ENCODE measurements around the gene TANK.

The TANK gene

DNA sequence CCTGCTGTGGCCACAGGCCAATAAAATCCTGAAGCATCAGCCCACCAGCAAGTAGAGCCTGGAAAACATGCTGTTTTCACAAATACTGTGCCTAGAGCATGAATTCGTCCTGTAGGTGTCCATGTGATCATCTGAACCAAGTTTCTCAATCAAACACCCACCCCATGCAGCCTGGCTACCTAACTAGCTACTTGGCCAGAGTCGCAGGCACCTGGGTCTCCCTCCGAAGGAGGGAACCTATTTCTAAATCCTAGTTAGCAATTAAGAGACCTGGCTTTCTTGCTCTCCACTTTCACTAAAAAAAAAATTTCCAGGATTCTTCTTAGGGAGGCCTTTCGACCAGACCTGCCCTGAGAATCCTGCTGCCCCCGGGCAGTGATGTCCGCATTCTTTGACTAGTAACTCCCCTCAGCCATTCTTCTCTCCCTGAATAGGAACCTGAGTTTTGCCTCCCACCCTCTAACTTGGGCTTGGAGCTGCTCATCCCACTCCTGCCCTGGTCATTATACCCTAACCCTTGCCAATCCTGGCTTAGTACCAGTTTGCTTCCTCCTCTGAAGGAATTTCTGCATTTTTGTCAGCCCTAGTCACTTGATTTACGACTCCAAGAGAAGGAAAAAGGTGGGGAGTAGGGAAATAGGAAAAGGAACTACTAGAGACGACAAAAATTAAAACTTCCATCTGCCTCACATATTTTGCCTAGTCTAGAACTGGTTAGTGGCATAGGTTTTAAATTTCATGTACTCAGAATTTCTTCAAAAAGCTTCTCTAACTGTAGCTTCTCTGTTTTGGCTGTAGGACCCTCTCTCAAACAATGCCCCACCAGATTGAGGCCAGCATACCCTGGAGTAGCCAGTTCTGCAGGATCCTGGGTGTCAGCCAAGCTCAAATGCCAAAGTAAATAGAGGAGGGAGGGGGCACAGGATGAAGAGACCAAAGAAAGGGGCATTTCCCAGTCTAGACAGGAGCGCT lies 25.4 kb upstream of the TANK start:
- DNase-seq (ENCODE audit: low spot score), result no peak

DNA sequence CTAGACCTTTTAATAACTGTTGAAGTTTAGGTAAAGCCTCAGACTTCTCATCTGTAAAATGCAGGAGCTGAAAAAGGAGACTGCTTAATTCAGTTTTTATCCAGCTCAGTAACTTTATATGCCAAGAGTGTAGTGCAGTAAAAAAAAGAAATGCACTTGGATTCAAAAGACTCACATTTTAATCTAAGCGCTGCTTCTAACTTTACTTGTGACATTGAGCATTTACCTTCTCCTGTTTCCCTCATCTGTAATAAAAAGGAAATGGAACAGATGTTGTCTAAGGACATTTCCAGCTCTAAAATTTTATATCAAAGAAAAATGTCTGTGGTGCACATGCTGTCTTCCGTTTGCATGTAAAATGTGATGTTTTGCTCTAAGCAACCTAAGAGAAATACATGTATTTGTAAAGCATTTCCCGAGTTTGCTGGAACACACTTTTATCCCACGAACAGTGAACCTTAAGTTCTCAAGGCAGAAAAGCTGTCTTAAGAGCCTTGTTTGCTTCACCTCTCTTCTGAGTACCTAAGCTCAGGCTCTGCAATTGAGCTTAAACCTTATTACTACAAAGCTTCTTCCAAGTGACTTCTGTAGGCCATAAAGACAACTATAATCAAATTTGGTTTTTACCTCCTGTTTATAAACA lies 24.2 kb upstream of the TANK start:
- no peak for DNase-seq (ENCODE audit: low spot score)

GRCh38 chr2:161136696-161137324 lies 23.4 kb upstream of the TANK start:
- no peak for DNase-seq (ENCODE audit: low spot score)

- no peak for DNase-seq (ENCODE audit: low spot score)
Observed at GRCh38 chr2:161138429-161138828, 21.8 kb upstream of the TANK start.

DNA sequence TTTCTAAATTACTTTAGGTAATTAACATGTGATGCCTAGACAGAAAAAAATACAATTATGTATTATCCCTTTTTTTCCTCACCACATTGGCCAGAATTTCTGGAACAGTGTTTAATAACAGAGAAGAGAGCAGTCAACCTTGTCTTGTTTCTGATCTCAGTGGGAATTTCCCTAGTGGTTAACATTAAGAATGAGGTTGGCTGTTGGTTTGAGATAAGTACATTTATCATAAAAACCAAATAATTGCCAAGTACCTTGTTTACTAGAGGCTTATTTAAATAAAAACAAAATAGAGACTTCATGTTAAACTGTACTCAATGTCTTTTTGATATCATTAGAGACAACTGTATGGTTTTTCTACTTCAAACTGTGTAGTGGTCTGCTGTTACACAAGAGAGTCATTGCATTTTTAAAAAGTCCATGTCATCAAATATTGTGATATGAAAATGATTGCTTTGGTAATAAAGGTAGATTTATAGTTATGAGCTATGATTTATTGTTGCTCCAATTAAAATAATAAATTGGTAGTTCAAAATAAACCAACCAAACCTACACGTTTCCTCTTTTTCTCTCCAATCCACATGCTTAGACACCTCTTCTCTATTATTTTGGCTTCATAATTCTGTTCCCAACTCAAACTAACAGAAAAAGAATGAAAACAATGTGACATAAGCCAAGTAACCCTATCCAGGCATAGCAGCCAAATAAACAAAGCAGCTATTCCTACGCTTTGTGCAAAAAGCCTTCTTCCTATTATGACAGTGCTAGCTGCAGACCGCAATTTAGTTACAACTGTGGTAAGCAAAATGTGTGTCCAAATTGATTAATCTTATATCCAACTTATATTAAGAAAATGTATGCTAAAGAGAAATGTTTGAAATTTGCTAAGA lies 20.9 kb upstream of the TANK start:
- DNase-seq (ENCODE audit: low spot score), result no peak

- no peak for DNase-seq (ENCODE audit: low spot score)
Observed at GRCh38 chr2:161141033-161141432, 19.2 kb upstream of the TANK start.

DNA sequence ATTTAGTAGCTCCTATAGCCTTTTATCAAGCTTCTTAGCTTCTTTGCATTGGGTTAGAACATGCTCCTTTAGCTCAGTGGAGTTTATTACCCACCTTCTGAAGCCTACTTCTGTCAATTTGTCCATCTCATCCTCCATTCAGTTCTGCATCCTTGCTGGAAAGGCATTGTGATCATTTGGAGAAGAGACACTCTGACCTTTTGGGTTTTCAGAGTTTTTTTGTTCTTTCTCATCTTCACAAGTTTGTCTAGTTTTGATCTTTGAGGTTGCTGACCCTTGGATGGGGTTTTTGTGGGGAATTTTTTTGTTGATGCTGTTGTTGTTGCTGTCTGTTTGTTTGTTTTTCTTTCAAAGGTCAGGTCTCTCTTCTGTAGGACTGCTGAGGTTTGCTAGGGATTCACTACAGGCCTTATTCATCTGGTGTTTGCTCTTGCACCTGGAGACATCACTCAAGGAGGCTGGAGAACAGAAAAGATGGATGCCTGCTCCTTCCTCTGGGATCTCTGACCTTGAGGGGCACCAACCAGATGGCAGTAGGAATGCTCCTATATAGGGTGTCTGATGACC lies 13.9 kb upstream of the TANK start:
- no peak for DNase-seq (ENCODE audit: low spot score)

- no peak for DNase-seq (ENCODE audit: low spot score)
Observed at GRCh38 chr2:161146996-161147395, 13.2 kb upstream of the TANK start.

- DNase-seq (ENCODE audit: low spot score), result no peak
Observed at GRCh38 chr2:161147856-161148255, 12.4 kb upstream of the TANK start.

GRCh38 chr2:161150704-161151103 lies 9.5 kb upstream of the TANK start:
- DNase-seq (ENCODE audit: low spot score), result no peak

DNA sequence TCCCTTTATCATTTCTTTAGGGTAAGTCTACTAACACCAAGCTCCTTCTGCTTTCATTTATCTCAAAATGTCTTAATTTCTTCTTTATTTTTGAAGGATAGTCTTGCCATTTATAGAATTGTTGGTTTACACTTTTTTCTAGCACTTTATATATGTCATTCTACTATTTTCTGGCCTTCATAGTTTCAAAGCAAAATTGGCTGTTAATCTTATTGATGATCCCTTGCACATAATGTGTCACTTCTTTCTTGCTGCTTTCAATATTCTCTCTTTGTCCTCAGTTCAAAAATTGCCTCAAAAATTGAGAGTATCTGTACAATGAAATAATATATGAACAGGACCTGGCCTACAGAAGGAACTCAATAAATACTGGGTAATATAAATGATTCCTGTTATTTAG lies 7.9 kb upstream of the TANK start:
- no peak for DNase-seq (ENCODE audit: low spot score)

DNA sequence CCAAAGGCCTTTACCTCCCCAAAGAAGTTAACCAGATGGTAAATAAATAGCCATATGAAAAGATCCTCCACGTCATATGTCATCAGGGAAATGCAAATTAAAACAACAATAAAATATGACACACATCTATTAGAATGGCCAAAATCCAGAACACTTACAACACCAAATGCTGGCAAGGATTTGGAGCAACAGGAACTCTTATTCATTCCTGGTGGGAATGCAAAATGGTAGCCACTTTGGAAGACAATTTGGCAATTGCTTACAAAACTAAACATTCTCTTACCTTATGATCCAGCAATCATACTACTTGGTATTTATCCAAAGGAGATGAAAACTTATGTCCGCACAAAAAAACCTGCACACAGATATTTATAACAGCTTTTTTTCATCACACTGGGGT lies 1.3 kb upstream of the TANK start:
- DNase-seq (ENCODE audit: low spot score), result no peak

- peak; percentile 23 for DNase-seq (ENCODE audit: low spot score)
Observed at GRCh38 chr2:161159456-161160225, 587 bp upstream of the TANK start.

DNA sequence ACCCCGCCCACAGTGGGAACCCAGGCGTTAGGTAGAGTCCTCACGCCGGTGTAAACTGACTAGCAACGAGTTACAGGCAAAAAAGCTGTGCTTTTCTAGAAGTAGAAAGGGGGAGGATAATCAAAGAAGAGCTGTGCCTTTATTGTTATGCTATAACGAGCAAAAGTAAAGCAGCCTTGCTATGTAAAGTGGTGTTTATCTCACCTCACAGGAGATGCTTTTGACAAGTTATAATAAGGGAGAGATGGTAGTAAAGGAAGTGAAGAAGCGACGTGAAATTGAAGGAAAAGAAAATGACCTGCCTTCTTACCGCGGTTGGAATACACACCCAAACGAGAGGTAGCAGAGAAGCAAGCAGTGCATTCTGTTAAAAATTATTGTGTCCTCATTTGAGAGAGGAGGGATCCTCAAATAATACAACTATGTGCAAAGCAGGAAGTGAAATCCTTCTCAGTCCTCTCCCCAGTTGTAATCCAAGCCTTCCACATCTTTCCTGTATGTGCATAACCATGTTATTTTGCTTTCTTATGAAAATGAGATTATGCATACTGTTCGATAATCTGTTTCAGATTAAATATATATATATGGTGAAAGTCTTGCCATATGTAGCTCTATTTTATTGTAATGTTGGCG lies 962 bp downstream of the TANK start:
- peak; percentile 34 for DNase-seq (ENCODE audit: low spot score)

DNA sequence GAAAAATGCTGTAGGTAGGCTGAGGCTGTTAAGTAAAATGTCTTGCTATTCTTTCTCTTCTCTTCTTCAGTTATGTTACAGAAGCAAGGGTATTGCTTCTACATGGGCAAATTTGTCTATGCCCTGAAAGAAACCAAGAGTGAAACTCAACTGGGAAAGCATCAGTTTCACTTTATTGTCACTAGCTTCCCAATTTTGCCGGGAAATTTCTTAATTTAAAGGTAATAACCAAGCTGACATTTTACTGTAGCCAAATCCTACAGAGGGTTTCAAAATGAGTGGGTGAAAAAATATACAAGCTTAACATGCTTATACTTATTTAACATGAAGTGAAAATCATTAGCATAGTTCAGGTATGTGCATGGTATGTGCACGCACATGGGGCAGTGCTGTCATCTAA lies 3.2 kb downstream of the TANK start:
- no peak for DNase-seq (ENCODE audit: low spot score)

DNA sequence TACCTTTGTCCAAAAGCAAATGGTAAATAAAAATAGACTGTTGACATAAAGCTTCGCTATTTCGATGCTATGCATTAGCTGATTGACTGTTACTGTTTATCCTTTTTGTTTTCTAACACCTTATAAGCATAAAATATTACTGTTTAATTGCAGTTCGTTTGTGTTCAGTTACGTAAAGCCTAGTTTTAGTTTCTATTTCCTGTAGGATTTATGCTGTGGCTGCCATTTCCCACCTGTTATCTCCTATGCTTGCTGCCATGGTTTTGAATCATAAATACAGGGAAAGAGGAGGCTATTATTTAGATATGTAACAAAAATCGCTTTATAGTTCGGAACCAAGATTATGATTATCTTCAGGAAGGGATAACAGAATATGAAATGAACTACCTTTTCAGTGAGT lies 3.9 kb downstream of the TANK start:
- no peak for DNase-seq (ENCODE audit: low spot score)

GRCh38 chr2:161165266-161165665 lies 5.0 kb downstream of the TANK start:
- DNase-seq (ENCODE audit: low spot score), result no peak

- no peak for DNase-seq (ENCODE audit: low spot score)
Observed at GRCh38 chr2:161165811-161166210, 5.6 kb downstream of the TANK start.

- no peak for DNase-seq (ENCODE audit: low spot score)
Observed at GRCh38 chr2:161166538-161167409, 6.5 kb downstream of the TANK start.

Measured in RKO (cell line).